Measurements from ENCODE around the gene MRPL28. TPM values are rescaled to one million over a fixed set of nuclear protein-coding genes. Genes with fewer than 3 reads are reported as not detected.

The MRPL28 gene
- total and polyA plus RNA-seq, 2 experiments from 2014 or later: 88.1 to 126 TPM

DNA sequence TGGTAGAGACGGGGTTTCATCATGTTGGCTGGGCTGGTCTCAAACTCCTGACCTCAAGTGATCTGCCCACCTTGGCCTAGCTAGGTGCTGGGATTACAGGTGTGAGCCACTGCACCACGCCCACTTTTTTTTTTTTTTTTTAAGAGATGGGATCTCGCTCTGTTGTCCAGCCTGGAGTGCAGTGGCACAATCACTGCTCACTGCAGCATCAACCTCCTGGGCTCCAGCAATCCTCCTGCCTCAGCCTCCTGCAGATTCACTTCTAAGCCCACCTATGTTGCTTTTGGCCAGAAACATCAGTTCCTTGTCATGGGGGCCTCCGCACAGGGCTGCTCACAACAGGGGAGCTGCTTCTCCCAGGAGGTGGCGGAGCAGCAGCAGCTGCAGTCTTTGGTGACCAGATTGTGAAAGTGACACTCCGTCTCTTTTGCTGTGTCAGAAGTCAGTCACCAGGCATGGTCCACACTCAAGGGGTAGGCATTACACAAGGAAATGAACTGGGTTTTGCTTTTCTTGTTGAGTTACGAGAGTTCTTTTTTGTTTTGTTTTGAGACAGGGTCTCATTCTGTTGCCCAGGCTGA lies 22.2 kb upstream of the MRPL28 start:
- peaks cover 24% of the 10 kb centered on the region for H3K4me1 ChIP-seq (ENCODE audit: insufficient read depth)
- no peaks in the 10 kb centered on the region for H3K9me2 ChIP-seq (replicated peaks; ENCODE audit: insufficient read depth)
- no peaks in the 10 kb centered on the region for H3K9me3 ChIP-seq (ENCODE audit: low read depth)
- H3K4me2 ChIP-seq: no peak overlapping the region
- peaks cover 29% of the 10 kb centered on the region for H3K79me2 ChIP-seq
- 97% methylated on average over 7 of the region's 7 CpGs for WGBS (ENCODE audit: low lambda C conversion rate, missing lambda C conversion rate)
- no peaks in the 10 kb centered on the region for H4K20me1 ChIP-seq (ENCODE audit: insufficient read depth, poor library complexity, severe bottlenecking)
- no peak overlapping the region for H3K27ac ChIP-seq
- H2AFZ ChIP-seq: no peak overlapping the region
- no peaks in the 10 kb centered on the region for H3K27me3 ChIP-seq
- H3K36me3 ChIP-seq (replicated peaks; ENCODE audit: insufficient read depth, low read depth): no peaks in the 10 kb centered on the region
- DNase-seq (ENCODE audit: low spot score): no peak
- TF ChIP-seq EZH2phosphoT487 (IDR thresholded peaks at IDR 0.05; ENCODE audit: low read depth, severe bottlenecking, unreplicated experiment) (no peak), EZH2 (IDR thresholded peaks at IDR 0.05; ENCODE audit: borderline replicate concordance) (no peak)
- TF ChIP-seq, protein P1, sequence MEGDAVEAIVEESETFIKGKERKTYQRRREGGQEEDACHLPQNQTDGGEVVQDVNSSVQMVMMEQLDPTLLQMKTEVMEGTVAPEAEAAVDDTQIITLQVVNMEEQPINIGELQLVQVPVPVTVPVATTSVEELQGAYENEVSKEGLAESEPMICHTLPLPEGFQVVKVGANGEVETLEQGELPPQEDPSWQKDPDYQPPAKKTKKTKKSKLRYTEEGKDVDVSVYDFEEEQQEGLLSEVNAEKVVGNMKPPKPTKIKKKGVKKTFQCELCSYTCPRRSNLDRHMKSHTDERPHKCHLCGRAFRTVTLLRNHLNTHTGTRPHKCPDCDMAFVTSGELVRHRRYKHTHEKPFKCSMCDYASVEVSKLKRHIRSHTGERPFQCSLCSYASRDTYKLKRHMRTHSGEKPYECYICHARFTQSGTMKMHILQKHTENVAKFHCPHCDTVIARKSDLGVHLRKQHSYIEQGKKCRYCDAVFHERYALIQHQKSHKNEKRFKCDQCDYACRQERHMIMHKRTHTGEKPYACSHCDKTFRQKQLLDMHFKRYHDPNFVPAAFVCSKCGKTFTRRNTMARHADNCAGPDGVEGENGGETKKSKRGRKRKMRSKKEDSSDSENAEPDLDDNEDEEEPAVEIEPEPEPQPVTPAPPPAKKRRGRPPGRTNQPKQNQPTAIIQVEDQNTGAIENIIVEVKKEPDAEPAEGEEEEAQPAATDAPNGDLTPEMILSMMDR (IDR thresholded peaks at IDR 0.05; ENCODE audit: poor library complexity): no peak
- no peak overlapping the region for H3K4me3 ChIP-seq

- Histone ChIP-seq H3K4me3 (no peak overlapping the region), H3K79me2 (peaks cover 29% of the 10 kb centered on the region), H3K36me3 (replicated peaks; ENCODE audit: insufficient read depth, low read depth) (no peaks in the 10 kb centered on the region), H3K9me3 (ENCODE audit: low read depth) (no peaks in the 10 kb centered on the region), H3K27ac (no peak overlapping the region), H2AFZ (no peak overlapping the region), H3K4me1 (ENCODE audit: insufficient read depth) (peaks cover 29% of the 10 kb centered on the region), H3K9me2 (replicated peaks; ENCODE audit: insufficient read depth) (no peaks in the 10 kb centered on the region), H3K27me3 (no peaks in the 10 kb centered on the region), H4K20me1 (ENCODE audit: insufficient read depth, poor library complexity, severe bottlenecking) (no peaks in the 10 kb centered on the region), H3K4me2 (no peak overlapping the region)
- peak; percentile 51 for DNase-seq (ENCODE audit: low spot score)
- TF ChIP-seq EZH2 (IDR thresholded peaks at IDR 0.05; ENCODE audit: borderline replicate concordance): no peak
- TF ChIP-seq EZH2phosphoT487 (IDR thresholded peaks at IDR 0.05; ENCODE audit: low read depth, severe bottlenecking, unreplicated experiment): no peak
- TF ChIP-seq, protein P1 (IDR thresholded peaks at IDR 0.05; ENCODE audit: poor library complexity): peak; percentile 48
- 69% methylated on average over 7 of the region's 7 CpGs for WGBS (ENCODE audit: low lambda C conversion rate, missing lambda C conversion rate)
Measured at GRCh38 chr16:391885-392335, 21.6 kb upstream of the MRPL28 start.

GRCh38 chr16:389352-389751 lies 19.0 kb upstream of the MRPL28 start:
- H3K79me2 ChIP-seq: peaks cover 25% of the 10 kb centered on the region
- no peak overlapping the region for H3K4me3 ChIP-seq
- H3K4me2 ChIP-seq: no peak overlapping the region
- no peak overlapping the region for H2AFZ ChIP-seq
- peak overlapping the region; percentile 88 for H3K27ac ChIP-seq
- H3K9me3 ChIP-seq (ENCODE audit: low read depth): no peaks in the 10 kb centered on the region
- 81% methylated on average over 10 of the region's 10 CpGs for WGBS (ENCODE audit: low lambda C conversion rate, missing lambda C conversion rate)
- H3K9me2 ChIP-seq (replicated peaks; ENCODE audit: insufficient read depth): no peaks in the 10 kb centered on the region
- H3K4me1 ChIP-seq (ENCODE audit: insufficient read depth): peaks cover 24% of the 10 kb centered on the region
- no peaks in the 10 kb centered on the region for H3K36me3 ChIP-seq (replicated peaks; ENCODE audit: insufficient read depth, low read depth)
- no peaks in the 10 kb centered on the region for H3K27me3 ChIP-seq
- TF ChIP-seq, protein P1 (IDR thresholded peaks at IDR 0.05; ENCODE audit: poor library complexity): no peak
- no peak for TF ChIP-seq EZH2 (IDR thresholded peaks at IDR 0.05; ENCODE audit: borderline replicate concordance)
- no peak for TF ChIP-seq EZH2phosphoT487 (IDR thresholded peaks at IDR 0.05; ENCODE audit: low read depth, severe bottlenecking, unreplicated experiment)
- no peaks in the 10 kb centered on the region for H4K20me1 ChIP-seq (ENCODE audit: insufficient read depth, poor library complexity, severe bottlenecking)
- DNase-seq (ENCODE audit: low spot score): peak; percentile 16

Measured in hepatocyte (in vitro differentiated cells).